Measurements from ENCODE around the gene DEPDC5.

Gene DEPDC5

GRCh38 chr22:31726692-31727091 is 27.1 kb upstream of the DEPDC5 start:
- TF ChIP-seq POLR2A (IDR thresholded peaks at IDR 0.05; ENCODE audit: extremely low read depth, insufficient read length) (no peak), CTCF (IDR thresholded peaks at IDR 0.05; ENCODE audit: low read depth, low read length) (no peak), MYC (IDR thresholded peaks at IDR 0.05; ENCODE audit: low read depth, low read length) (no peak), MAX (IDR thresholded peaks at IDR 0.05; ENCODE audit: low read depth, low read length) (no peak)
- H3K4me3 ChIP-seq (ENCODE audit: low read depth, low read length) = no peak overlapping the region
- DNase-seq (ENCODE audit: low read depth) = no peak

DNA sequence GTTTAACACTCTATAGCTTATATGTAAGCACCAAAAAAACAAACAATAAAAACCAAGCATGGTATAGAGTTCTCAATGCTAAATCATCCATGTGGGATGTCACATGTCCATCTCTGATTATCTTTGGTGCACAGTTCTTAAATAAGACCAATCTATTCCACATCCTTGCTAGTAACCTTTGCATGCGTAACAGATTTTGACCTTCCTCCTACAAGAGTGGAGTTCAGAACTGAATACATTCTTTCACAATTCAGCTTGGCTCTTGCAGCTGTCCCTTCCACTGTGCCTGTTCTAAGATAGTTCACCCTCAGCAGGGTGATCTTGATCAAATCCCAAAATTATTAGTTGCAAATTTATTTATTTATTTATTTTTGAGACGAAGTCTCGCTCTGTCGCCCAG is 25.0 kb upstream of the DEPDC5 start:
- TF ChIP-seq MYC (IDR thresholded peaks at IDR 0.05; ENCODE audit: low read depth, low read length) (no peak), CTCF (IDR thresholded peaks at IDR 0.05; ENCODE audit: low read depth, low read length) (no peak), POLR2A (IDR thresholded peaks at IDR 0.05; ENCODE audit: extremely low read depth, insufficient read length) (no peak), MAX (IDR thresholded peaks at IDR 0.05; ENCODE audit: low read depth, low read length) (0 out of 2 replicates have a peak, but pooled peaks have one; percentile 19)

DNA sequence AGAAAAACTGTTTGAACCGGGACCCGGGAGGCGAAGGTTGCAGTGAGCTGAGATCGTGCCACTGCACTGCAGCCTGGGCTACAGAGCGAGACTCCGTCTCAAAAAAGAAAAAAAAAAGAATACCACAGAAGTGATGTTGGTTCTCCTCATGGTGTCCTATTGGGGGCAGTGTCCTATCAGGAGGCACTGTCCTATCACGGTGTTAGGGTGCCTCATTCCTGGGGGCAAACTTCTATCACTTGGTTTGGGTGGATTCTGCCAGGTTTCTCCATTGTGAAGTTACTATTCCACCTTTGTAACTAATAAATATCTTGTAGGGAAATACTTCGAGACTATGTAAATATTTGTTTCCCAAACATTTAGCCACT is 23.5 kb upstream of the DEPDC5 start:
- TF ChIP-seq POLR2A (IDR thresholded peaks at IDR 0.05; ENCODE audit: extremely low read depth, insufficient read length) (no peak), CTCF (IDR thresholded peaks at IDR 0.05; ENCODE audit: low read depth, low read length) (peak; percentile 23)
- no peak for DNase-seq (ENCODE audit: low read depth)
- H3K4me3 ChIP-seq (ENCODE audit: low read depth, low read length) = no peak overlapping the region

More for the DNA sequence above, 25.0 kb upstream of the DEPDC5 start:
- no peak for DNase-seq (ENCODE audit: low read depth)
- no peak overlapping the region for H3K4me3 ChIP-seq (ENCODE audit: low read depth, low read length)

DNA sequence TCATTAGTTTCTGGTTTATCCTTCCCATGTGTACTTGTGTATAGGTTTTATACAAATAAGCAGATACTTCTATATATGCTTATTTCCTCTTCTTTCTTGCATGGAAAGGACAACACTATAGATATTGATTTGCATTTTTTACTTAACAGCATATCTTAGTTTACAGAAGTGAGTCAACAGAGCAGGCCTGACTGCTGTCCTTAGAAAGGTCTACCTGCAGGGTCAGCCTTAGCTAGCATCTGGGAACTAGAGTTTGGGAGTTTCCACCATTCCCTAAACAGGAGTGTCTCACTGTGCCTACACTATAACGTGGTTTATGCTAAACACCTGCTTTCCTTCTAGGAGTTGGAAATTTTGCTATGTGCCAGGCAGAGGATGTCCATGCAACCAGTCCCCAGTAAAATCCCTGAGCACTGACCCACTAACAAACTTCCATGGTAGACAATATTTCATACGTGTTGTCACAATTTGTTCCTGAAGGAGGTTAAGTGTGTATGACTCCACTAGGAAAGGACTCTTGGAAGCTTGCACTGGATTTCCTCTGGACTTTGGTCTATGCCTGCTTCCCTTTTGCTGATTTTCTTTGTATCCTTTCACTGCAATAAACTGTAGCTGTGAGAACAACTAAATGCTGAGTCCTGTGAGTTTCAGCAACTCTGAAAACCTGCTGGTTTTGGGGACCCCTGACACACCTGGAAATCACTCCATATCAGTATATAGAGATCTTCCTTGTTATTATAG is 21.6 kb upstream of the DEPDC5 start:
- TF ChIP-seq POLR2A (IDR thresholded peaks at IDR 0.05; ENCODE audit: extremely low read depth, insufficient read length) (no peak), MYC (IDR thresholded peaks at IDR 0.05; ENCODE audit: low read depth, low read length) (no peak), CTCF (IDR thresholded peaks at IDR 0.05; ENCODE audit: low read depth, low read length) (no peak), MAX (IDR thresholded peaks at IDR 0.05; ENCODE audit: low read depth, low read length) (no peak)
- H3K4me3 ChIP-seq (ENCODE audit: low read depth, low read length) = no peak overlapping the region
- no peak for DNase-seq (ENCODE audit: low read depth)

- no peak overlapping the region for H3K4me3 ChIP-seq (ENCODE audit: low read depth, low read length)
- no peak for DNase-seq (ENCODE audit: low read depth)
- TF ChIP-seq MAX (IDR thresholded peaks at IDR 0.05; ENCODE audit: low read depth, low read length) = no peak
- TF ChIP-seq MYC (IDR thresholded peaks at IDR 0.05; ENCODE audit: low read depth, low read length) = no peak
- no peak for TF ChIP-seq CTCF (IDR thresholded peaks at IDR 0.05; ENCODE audit: low read depth, low read length)
- no peak for TF ChIP-seq POLR2A (IDR thresholded peaks at IDR 0.05; ENCODE audit: extremely low read depth, insufficient read length)
Observed at GRCh38 chr22:31733580-31734079, 20.2 kb upstream of the DEPDC5 start.

All from NB4 (cell line).